Body of pancreas (tissue), 4 donors: ENCODE data around the gene MERTK.

Source experiments
- CTCF ChIP-seq, 7 experiments: fragments of 450-650 bp in 4 of 7; fragments of 200-600 bp in 3 of 7; sonication (generic) in 3 of 7; IDR thresholded peaks; one replicate each; pipeline ENCODE4 v1.5.1; 2016 to 2019; ENCODE audit warnings: antibody characterized with exemption in 7 of 7
- POLR2A ChIP-seq, 3 donors: fragments of 450-650 bp; IDR thresholded peaks; one replicate each; pipeline ENCODE4 v1.6.1; 2016; ENCODE audit warnings: antibody characterized with exemption in 3 of 3, mild to moderate bottlenecking in 2 of 3

DNA sequence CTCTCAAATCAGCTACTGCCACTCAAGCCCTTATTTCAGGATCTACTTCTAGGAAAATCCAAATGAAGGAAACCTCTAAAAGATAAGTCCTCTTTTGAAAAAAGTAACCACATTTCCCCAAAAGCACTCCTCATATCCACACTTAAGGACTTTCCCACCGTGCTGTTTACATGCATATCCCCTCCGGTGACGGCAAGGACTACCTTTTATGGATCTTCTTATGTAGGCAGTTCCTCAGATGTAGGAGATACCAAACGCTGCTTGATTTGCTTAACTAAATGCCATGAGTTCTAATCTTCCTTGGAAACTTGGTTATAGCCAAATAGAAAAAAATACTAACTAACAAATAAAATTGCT lies 149.8 kb downstream of the MERTK start:
- TF ChIP-seq CTCF (IDR thresholded peaks at IDR 0.05) (no peak), POLR2A (IDR thresholded peaks at IDR 0.05) (no peak)
